Right lobe of liver (tissue), 6 donors: ENCODE measurements around the gene KMT2A. TPM values are rescaled to one million over a fixed set of nuclear protein-coding genes. Genes with fewer than 3 reads are reported as not detected.

Experiments used
- ATAC-seq, 4 donors: fragments of 200-7000 bp; cut with Tn5 transposase; one replicate each; pipeline ENCODE4 v1.9.1; 2020; ENCODE audit warnings: mild to moderate bottlenecking in 4 of 4, moderate library complexity in 4 of 4
- DNase-seq, 3 donors: peaks; one replicate each; pipeline ENCODE4 v3.0.0-alpha.2; 2020
- H3K27ac ChIP-seq, 3 donors: fragments of 200-600 bp; one replicate each; pipeline ENCODE4 v1.8.0; 2022
- H3K27me3 ChIP-seq, 2 donors: fragments of 200-600 bp; one replicate each; pipeline ENCODE4 v1.8.0; 2022
- H3K36me3 ChIP-seq, 4 donors: fragments of 200-600 bp; sonication (generic) in 1 of 4; one replicate each; pipeline versions ENCODE4 v1.5.1 to v1.8.0; 2017 to 2022; ENCODE audit warnings: control low read depth in 1 of 4
- H3K4me1 ChIP-seq, 4 donors: fragments of 200-600 bp; sonication (generic) in 1 of 4; one replicate each; pipeline versions ENCODE4 v1.5.1 to v1.8.0; 2017 to 2022; ENCODE audit warnings: control low read depth in 1 of 4
- H3K4me3 ChIP-seq, 3 donors: fragments of 200-600 bp; one replicate each; pipeline ENCODE4 v1.8.0; 2022
- H3K9me3 ChIP-seq, 4 donors: fragments of 200-600 bp; sonication (generic) in 1 of 4; one replicate each; pipeline versions ENCODE4 v1.5.1 to v1.8.0; 2017 to 2022; ENCODE audit warnings: control low read depth in 1 of 4
- CTCF ChIP-seq, 4 donors: fragments of 200-600 bp in 3 of 4; fragments of 450-650 bp in 1 of 4; IDR thresholded peaks; one replicate each; pipeline versions ENCODE4 v1.5.1 to v1.8.0; 2016 to 2022; ENCODE audit warnings: antibody characterized with exemption in 4 of 4, mild to moderate bottlenecking in 2 of 4
- POLR2A ChIP-seq: fragments of 450-650 bp; IDR thresholded peaks from one replicate; pipeline ENCODE4 v1.6.1; 2017; ENCODE audit warnings: antibody characterized with exemption, mild to moderate bottlenecking
- WGBS: methylation state at CpG from one replicate; pipeline ENCODE4 v1.1.6; 2018; ENCODE audit warnings: low coverage, low lambda C conversion rate; ENCODE audit not compliant: insufficient coverage; ENCODE audit errors: missing lambda C conversion rate; 5-methylcytosine and 5-hydroxymethylcytosine counted together
- intact Hi-C, 2 donors: fragments of 100-400 bp; cut with DNase I; formaldehyde crosslinking; loops; one replicate each; pipeline versions ENCODE4 v1.11.2 to v1.14.1; 2022
- total RNA-seq, 6 experiments: library from RNA; depleted of rRNA in 2 of 6; stranded (reverse); fragments of >200 nt in 2 of 6; fragmentation: NEBNext Ultra II Directional in 3 of 6; extraction: Animal tissue kit (Norgen Biotek cat#: 25700) in 3 of 6; gene quantifications; one replicate each; pipeline versions ENCODE4 v1.1.0 to v1.2.4, GENCODE V29; 2016 to 2023
- donor health status: DM: no; HTN: yes; CAD: no.
- donor health status: DM: no; HTN: no; CAD: no.
- donor health status: DM: no; HTN: no; CAD: no.
- donor health status: DM: no; HTN: yes; CAD: no.
- donor health status: DM: no; HTN: yes; CAD: no.

Gene KMT2A
- total RNA-seq, 6 experiments from 2014 or later: 15.5 to 24.9 (median 19.5) TPM

DNA sequence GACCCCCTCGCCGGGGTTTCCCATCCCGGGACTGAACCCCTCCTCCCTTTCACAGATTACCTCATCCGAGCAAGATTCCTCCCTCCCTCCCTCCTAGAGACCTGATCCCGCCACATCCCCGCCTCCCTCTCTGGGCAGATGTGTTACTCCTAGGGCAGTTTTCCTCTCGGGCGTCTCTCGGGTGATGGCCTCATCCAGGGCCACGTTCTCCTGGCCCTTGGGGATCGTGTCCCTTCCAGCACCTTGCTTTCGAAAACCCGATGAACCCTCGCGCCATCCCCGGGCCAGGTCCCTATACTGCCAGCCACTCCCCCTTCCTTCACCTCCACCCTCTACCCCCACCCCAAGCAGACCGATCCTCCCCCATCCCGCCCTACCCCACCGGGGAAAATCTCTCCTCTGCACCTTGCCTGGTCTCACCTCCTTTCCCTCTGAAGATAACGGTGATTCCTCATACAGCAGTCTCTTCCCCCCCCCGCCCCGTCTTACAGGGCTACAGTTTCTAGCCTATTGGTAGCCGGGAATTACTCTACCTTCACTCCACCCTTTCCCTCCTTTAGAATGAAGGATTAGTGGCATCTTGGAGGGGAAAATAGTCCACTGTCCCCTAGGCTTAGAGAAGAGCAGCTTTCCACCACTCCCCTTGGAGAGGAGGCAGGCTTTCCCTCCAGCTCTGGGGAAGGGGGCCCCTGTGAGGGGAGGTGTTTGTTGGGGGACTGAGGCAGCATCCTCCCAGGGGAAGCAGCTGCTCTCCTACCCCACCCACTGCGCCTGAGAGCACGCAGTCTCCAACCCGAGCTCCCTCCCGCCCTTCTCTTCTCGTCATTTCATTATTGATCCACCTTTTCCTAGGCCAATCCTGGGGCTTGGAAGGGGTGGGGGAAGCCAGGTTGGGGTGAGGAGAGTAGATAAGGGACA lies 1.2 kb downstream of the KMT2A start:
- Histone ChIP-seq H3K9me3 (no peaks in the 10 kb centered on the region), H3K36me3 (no peaks in the 10 kb centered on the region), H3K27me3 (no peaks in the 10 kb centered on the region), H3K4me3 (peak overlapping the region; percentile 79 to 94 (median 92)), H3K4me1 (peaks cover 0 to 34% (median 1%) of the 10 kb centered on the region in 4 donors), H3K27ac (peak overlapping the region; percentile 73 to 89 (median 89))
- intact Hi-C loops: no loop called here
- ATAC-seq (peak; percentile 31 to 48 (median 40)), DNase-seq (peak; percentile 58 to 67 (median 61))
- 1% methylated on average over 27 of the region's 28 CpGs for WGBS
- TF ChIP-seq POLR2A (no peak), CTCF (IDR thresholded peaks at IDR 0.05) (no peak)

DNA sequence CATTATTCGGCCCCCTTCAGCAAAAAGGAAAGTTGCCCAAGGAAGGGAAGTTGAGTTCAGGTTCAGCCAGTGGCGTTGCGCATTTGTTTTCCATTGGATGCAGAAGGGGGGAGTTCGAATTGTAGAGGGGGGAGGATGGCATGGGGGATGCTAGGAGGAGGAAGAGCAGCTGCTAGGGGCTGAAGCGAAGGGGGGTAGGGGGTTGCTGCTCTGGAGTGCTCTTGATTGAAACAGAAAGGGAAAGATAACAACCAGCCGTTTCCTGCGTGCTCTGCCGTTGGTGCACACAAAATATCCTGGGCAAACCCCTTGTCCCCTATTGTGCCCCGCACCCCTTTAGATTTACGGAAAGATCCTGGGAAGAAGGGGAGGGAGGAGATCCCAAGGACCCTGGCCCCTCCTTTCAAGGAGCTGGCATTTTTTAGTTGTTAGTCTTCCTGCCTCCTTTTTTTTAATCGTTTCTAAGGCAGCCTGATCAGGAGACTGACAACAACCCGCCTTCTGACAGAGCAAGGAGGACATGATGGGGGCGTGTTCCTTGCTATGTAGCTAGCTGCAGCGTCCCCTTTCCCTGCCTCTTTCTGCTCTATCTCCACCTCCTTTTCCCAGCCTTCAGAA lies 2.1 kb downstream of the KMT2A start:
- Histone ChIP-seq H3K27ac (peak overlapping the region; percentile 49 to 89 (median 89)), H3K9me3 (no peaks in the 10 kb centered on the region), H3K4me3 (peak overlapping the region; percentile 79 to 94 (median 92)), H3K27me3 (no peaks in the 10 kb centered on the region), H3K36me3 (no peaks in the 10 kb centered on the region), H3K4me1 (peaks cover 0 to 34% (median 1%) of the 10 kb centered on the region in 4 donors)
- no peak for ATAC-seq
- TF ChIP-seq CTCF (IDR thresholded peaks at IDR 0.05) (no peak), POLR2A (no peak)
- DNase-seq: no peak
- intact Hi-C loops: no loop called here
- WGBS: 20% methylated on average over 11 of the region's 14 CpGs

GRCh38 chr11:118439646-118440045 lies 3.4 kb downstream of the KMT2A start:
- no peaks in the 10 kb centered on the region for H3K36me3 ChIP-seq
- peaks cover 0 to 25% (median 1%) of the 10 kb centered on the region in 4 donors for H3K4me1 ChIP-seq
- intact Hi-C loops: no loop called here
- no peaks in the 10 kb centered on the region for H3K27me3 ChIP-seq
- H3K4me3 ChIP-seq: no peak overlapping the region
- no peaks in the 10 kb centered on the region for H3K9me3 ChIP-seq
- no peak for DNase-seq
- H3K27ac ChIP-seq: no peak overlapping the region
- TF ChIP-seq CTCF (IDR thresholded peaks at IDR 0.05): no peak
- TF ChIP-seq POLR2A: no peak
- no peak for ATAC-seq

DNA sequence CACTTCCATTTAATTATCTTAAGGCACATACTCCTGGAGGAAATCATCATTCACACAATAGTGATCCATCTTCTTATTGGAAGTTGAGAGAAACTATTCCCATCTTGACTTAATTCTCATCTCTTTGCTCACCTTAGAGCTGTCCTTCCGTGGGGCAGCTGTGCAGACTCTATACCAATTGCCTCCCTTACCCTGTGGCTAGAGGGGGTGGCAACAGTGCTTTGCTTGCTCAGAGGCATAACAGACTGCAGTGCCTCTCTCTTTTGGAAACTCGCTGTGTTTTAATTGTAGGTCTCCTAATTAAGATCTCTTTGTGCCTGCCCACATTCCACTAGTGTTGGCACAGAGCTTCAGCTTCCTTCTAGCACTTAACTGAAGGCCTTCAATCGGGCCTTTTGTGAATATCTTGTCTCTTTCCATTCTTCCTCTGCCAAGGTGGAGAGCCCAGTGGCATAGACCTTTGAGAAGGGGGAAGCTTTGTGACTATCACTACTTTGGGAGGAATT lies 5.5 kb downstream of the KMT2A start:
- Histone ChIP-seq H3K9me3 (no peaks in the 10 kb centered on the region), H3K36me3 (no peaks in the 10 kb centered on the region), H3K27ac (no peak overlapping the region), H3K27me3 (no peaks in the 10 kb centered on the region), H3K4me3 (no peak overlapping the region), H3K4me1 (peaks cover 0 to 25% (median 1%) of the 10 kb centered on the region in 4 donors)
- intact Hi-C loops: no loop called here
- TF ChIP-seq CTCF (IDR thresholded peaks at IDR 0.05): no peak
- no peak for TF ChIP-seq POLR2A
- 38% methylated on average over 2 of the region's 3 CpGs for WGBS
- ATAC-seq (no peak), DNase-seq (no peak)
